ENCODE measurements around the gene ITGA2.

DNA sequence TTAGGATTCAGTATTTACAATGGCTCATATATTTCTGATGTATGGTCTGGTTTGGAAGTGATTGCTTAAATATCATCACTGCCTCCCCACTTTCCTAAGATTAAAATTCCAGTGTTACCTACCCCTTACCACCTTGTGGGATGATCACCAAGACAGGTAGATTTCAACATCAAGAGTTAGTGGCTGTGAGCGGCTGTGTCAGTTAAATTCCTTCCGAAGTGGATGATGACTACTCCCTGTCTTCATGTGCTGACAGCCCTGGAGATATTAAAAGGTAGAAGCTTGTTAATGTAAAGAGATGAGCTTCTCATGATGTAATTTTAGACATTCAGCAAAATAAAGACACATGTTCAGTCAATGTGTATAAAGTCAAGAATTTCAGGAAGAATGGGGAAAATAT lies 4.2 kb downstream of the ITGA2 start:
- TF ChIP-seq, protein P1, sequence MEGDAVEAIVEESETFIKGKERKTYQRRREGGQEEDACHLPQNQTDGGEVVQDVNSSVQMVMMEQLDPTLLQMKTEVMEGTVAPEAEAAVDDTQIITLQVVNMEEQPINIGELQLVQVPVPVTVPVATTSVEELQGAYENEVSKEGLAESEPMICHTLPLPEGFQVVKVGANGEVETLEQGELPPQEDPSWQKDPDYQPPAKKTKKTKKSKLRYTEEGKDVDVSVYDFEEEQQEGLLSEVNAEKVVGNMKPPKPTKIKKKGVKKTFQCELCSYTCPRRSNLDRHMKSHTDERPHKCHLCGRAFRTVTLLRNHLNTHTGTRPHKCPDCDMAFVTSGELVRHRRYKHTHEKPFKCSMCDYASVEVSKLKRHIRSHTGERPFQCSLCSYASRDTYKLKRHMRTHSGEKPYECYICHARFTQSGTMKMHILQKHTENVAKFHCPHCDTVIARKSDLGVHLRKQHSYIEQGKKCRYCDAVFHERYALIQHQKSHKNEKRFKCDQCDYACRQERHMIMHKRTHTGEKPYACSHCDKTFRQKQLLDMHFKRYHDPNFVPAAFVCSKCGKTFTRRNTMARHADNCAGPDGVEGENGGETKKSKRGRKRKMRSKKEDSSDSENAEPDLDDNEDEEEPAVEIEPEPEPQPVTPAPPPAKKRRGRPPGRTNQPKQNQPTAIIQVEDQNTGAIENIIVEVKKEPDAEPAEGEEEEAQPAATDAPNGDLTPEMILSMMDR (IDR thresholded peaks at IDR 0.05), result no peak
- TF ChIP-seq POLR2AphosphoS5 (IDR thresholded peaks at IDR 0.05; ENCODE audit: insufficient read depth in 1 of 2, low read depth in 1 of 2) (no peak), POLR2A (IDR thresholded peaks at IDR 0.05) (no peak)
